HUES64 (cell line): ENCODE measurements around the gene NCBP2. TPM values are rescaled to one million over a fixed set of nuclear protein-coding genes. Genes with fewer than 3 reads are reported as not detected.

Experiments
- H3K27ac ChIP-seq: 2 replicates; pipeline ENCODE4 v1.7.0; 2013; ENCODE audit warnings: low read depth, low read length, inconsistent platforms
- H3K27me3 ChIP-seq: 2 replicates; pipeline ENCODE4 v1.6.1; 2013; ENCODE audit warnings: mild to moderate bottlenecking, low read length; ENCODE audit not compliant: insufficient read depth
- H3K36me3 ChIP-seq: 2 replicates; pipeline ENCODE4 v1.6.1; 2013; ENCODE audit warnings: mild to moderate bottlenecking, low read length; ENCODE audit not compliant: insufficient read depth
- H3K4me1 ChIP-seq: 2 replicates; pipeline ENCODE4 v1.6.1; 2013; ENCODE audit warnings: mild to moderate bottlenecking, low read length, moderate library complexity; ENCODE audit not compliant: insufficient read depth
- H3K4me3 ChIP-seq: 2 replicates; pipeline ENCODE4 v1.5.1; 2013; ENCODE audit warnings: mild to moderate bottlenecking, low read length, moderate library complexity
- H3K9ac ChIP-seq: 2 replicates; pipeline ENCODE4 v1.6.1; 2013; ENCODE audit warnings: mild to moderate bottlenecking, low read depth, low read length
- H3K9me3 ChIP-seq: 2 replicates; pipeline ENCODE4 v1.6.1; 2013; ENCODE audit warnings: low read depth, low read length; ENCODE audit not compliant: insufficient read depth
- WGBS: fragments of 150-250, 120-280 bp; methylation state at CpG from one replicate; pipeline ENCODE4 v1.1.7; 2013; ENCODE audit warnings: missing lambda C conversion rate; 5-methylcytosine and 5-hydroxymethylcytosine counted together
- polyA plus RNA-seq, 2 experiments: library from polyadenylated mRNA; stranded (reverse); fragments of 50-300 nt; gene quantifications; one replicate each; pipeline ENCODE4 v1.2.3, GENCODE V29; 2013

The NCBP2 gene
- 76.7 TPM for polyA plus RNA-seq (2013, experiment 1 of 2)
- polyA plus RNA-seq (2013, experiment 2 of 2) = 85.1 TPM

GRCh38 chr3:196942226-196942914, at the start of gene NCBP2:
NCBP2 (minus strand) TSS chr3:196942528; CDS start chr3:196942503, 25 bp downstream.
- Histone ChIP-seq H3K27ac (peak within 1 kb of the TSS; percentile 99), H3K9ac (peak within 1 kb of the TSS; percentile 95), H3K4me1 (peaks cover 10% of the 10 kb centered on the region; the same call in 1 of the 2 replicates), H3K36me3 (peaks cover 33% of the 10 kb centered on the region), H3K4me3 (peak within 1 kb of the TSS; percentile 95), H3K27me3 (no peaks in the 10 kb centered on the region), H3K9me3 (no peaks in the 10 kb centered on the region)
- WGBS = under 1% methylated on average over 77 of the region's 77 CpGs

DNA sequence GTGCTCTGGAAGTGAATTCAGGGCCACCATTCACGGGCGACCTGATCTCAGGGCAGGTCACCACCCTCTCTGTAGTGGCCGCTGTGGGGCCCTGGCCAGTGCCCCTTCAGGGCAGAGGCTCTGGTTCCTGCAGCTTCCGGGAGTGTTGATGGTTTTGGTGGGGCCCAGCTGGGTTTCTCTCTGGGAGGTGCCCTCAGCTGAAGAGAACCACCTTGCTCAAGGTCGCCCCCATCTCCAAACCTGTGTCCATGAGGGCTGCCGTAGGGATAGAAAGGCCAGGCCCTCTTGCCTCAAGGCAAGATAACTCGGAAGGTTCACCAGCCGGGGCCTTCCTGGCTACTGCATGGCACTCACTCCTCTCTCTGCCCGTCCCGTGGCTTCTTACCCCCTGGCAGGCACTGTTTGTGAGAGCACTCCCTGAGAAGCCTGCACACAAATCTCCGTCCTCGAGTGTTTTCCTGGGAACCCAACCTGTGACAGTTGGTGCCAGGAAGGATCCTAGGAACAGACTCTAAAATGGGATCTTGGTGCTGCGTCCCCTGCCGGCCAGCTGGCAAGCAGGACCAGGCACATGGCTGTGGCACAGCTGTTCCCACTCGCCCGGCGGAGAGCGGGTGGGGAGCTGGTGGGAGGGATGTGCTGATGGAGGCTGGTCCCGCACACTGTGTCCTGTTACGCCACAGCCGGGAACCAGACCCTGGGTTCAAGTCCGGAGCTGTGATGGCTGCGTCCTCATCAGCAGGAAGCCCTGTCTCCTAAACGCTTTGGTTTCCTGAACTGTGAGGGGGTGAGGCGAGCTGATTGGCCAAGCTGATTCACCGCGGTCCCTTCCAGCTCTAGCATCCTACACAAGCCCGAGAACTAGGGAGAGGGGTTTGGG, 49.5 kb upstream of the NCBP2 start:
- H3K36me3 ChIP-seq = no peaks in the 10 kb centered on the region
- no peaks in the 10 kb centered on the region for H3K27me3 ChIP-seq
- H3K27ac ChIP-seq = no peak overlapping the region
- no peaks in the 10 kb centered on the region for H3K4me1 ChIP-seq
- H3K9me3 ChIP-seq = no peaks in the 10 kb centered on the region
- no peak overlapping the region for H3K4me3 ChIP-seq
- WGBS = 87% methylated on average over 28 of the region's 28 CpGs
- no peak overlapping the region for H3K9ac ChIP-seq

GRCh38 chr3:196990601-196991007, 48.3 kb upstream of the NCBP2 start:
- Histone ChIP-seq H3K4me3 (no peak overlapping the region), H3K27ac (no peak overlapping the region), H3K9me3 (no peaks in the 10 kb centered on the region), H3K36me3 (no peaks in the 10 kb centered on the region), H3K27me3 (no peaks in the 10 kb centered on the region), H3K4me1 (no peaks in the 10 kb centered on the region), H3K9ac (no peak overlapping the region)
- WGBS = 97% methylated on average over 10 of the region's 10 CpGs

DNA sequence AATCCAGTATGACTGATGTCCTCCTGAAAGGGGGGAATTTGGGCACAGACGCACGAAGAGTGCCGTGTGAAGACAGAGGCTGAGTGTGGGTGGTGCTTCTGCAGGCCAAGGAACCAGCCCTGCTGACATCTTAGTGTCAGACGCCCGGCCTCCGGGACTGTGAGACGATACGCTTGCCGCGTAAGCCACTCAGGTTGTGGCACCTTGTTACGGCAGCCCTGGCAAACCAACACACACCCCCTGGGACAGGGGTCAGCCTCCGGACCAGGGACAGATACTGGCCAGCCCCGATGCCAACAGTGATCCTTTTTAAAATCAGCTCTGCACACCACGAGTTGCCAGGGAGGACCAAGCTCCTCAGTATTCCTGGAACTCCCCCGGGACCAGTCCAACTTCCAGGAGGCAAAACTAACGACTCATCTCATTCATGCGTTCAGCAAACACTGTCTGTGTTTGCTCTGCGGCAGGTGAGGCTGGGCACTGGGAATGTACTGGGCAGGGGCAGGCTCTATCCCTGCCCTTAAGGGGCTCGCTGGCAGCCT, 47.5 kb upstream of the NCBP2 start:
- H3K4me1 ChIP-seq = no peaks in the 10 kb centered on the region
- no peak overlapping the region for H3K4me3 ChIP-seq
- no peaks in the 10 kb centered on the region for H3K9me3 ChIP-seq
- H3K27me3 ChIP-seq = no peaks in the 10 kb centered on the region
- no peak overlapping the region for H3K9ac ChIP-seq
- no peaks in the 10 kb centered on the region for H3K36me3 ChIP-seq
- no peak overlapping the region for H3K27ac ChIP-seq
- WGBS = 94% methylated on average over 19 of the region's 19 CpGs

DNA sequence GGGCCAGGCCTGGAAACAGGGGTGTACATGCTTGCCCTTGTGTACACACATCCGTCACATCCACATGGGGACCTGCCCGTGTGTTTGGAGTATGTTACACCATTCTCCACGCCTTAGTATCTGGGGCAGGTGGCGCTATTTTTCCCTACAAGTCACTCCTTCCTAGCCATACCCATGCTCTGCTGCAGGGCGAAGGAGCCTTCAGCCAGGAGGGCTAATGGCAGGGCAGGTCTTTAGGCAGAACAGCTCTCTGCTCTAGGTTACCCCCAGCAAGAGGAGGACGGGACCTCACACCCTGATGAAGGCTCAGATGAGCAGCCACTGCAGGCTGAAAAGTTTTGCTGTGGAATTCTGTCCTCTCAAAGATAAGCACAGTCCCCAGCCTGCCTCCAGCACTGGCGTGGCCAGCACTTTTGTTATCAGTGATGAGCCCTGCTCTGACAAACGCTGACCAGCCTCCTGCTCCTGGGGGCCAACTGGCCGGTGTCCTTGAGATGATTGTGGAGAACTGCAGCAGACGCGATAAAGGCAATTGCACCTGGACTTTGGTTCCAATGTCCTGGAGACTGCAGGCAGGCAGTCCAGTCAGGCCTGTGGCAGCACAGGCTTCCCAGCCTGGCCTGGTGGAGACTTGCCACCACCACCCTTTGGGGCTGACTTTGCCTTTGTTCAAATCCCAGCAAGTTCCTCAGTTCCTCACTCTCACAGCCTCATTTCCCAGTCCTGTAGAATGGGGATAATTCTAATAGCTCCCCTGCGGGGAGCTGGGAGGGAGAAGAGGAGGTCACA, 46.1 kb upstream of the NCBP2 start:
- Histone ChIP-seq H3K9me3 (0 out of 2 replicates have a peak, but pooled peaks cover under 1% of the 10 kb centered on the region), H3K4me3 (no peak overlapping the region), H3K36me3 (no peaks in the 10 kb centered on the region), H3K4me1 (no peaks in the 10 kb centered on the region), H3K27ac (no peak overlapping the region), H3K27me3 (no peaks in the 10 kb centered on the region), H3K9ac (no peak overlapping the region)
- WGBS = 77% methylated on average over 12 of the region's 12 CpGs

GRCh38 chr3:196987022-196987421, 44.7 kb upstream of the NCBP2 start:
- Histone ChIP-seq H3K27ac (no peak overlapping the region), H3K9ac (no peak overlapping the region), H3K36me3 (no peaks in the 10 kb centered on the region), H3K4me1 (no peaks in the 10 kb centered on the region), H3K4me3 (no peak overlapping the region), H3K27me3 (no peaks in the 10 kb centered on the region), H3K9me3 (peaks cover 6% of the 10 kb centered on the region; the same call in 1 of the 2 replicates)
- 92% methylated on average over 10 of the region's 10 CpGs for WGBS

DNA sequence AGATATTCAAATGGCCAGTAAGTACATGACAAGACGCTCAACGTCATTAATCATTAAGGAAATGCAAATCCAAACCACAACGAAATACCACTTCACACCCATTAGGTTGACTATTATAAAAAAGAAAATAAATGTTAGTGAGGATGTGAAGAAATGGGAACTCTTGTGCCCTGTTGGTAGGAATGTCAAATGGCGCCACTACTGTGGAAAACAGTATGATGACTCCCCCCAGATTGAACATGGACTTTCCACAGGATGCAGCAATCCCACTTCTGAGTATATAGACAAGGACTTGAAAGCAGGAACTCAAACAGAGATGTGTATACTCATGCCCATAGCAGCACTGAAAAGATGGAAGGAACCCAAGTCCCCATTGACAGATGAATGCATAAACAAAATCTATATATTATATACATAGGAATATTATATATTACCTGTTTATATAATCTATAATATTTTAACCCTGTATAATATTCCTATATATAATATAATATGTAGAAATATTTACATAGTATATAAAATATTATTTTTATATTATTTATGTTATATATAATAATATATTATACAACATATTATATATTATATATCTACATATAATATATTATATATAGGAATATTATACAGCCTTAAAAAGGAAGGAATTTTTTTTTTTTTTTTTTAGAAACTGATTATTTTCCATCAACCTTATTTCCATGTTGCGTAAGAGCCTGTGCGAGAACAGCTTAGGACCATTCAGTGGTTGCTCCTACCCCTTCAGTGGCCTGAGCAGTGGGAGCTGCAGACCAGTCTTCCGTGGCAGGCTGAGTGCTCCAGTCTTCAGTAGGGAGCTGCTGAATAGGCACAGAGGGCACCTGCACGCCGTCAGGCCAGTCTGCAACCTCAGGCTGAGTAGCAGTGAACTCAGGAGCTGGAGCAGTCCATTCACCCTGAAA, 43.9 kb upstream of the NCBP2 start:
- Histone ChIP-seq H3K4me3 (no peak overlapping the region), H3K9me3 (peaks cover 6% of the 10 kb centered on the region; the same call in 1 of the 2 replicates), H3K27ac (no peak overlapping the region), H3K4me1 (no peaks in the 10 kb centered on the region), H3K9ac (no peak overlapping the region), H3K36me3 (no peaks in the 10 kb centered on the region), H3K27me3 (no peaks in the 10 kb centered on the region)
- 91% methylated on average over 8 of the region's 9 CpGs for WGBS

DNA sequence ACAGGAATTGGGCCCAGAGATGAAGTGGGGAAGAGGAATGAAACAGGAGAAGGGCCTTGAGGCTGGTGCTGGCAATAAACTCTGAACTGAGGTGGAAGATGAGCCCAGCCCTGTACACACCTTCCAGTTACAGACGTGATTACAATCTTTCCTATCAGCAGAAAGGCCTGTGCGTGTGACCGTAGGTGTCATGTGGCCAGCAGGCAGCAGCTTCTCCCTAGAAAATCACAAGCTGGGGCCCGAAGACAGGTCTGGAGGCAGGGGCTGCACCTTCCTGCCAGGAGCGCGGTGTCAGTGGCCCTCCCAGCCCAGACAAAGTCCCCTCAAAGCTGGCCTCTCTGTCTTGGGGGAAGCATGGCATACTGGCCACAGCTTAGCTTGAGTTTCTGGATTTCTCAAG, 43.0 kb upstream of the NCBP2 start:
- Histone ChIP-seq H3K27me3 (no peaks in the 10 kb centered on the region), H3K9ac (no peak overlapping the region), H3K4me1 (no peaks in the 10 kb centered on the region), H3K4me3 (no peak overlapping the region), H3K9me3 (peaks cover 6% of the 10 kb centered on the region; the same call in 1 of the 2 replicates), H3K27ac (no peak overlapping the region), H3K36me3 (no peaks in the 10 kb centered on the region)
- 90% methylated on average over 6 of the region's 6 CpGs for WGBS

- Histone ChIP-seq H3K9me3 (peaks cover 6% of the 10 kb centered on the region; the same call in 1 of the 2 replicates), H3K9ac (no peak overlapping the region), H3K4me1 (no peaks in the 10 kb centered on the region), H3K4me3 (no peak overlapping the region), H3K27ac (no peak overlapping the region), H3K27me3 (no peaks in the 10 kb centered on the region), H3K36me3 (no peaks in the 10 kb centered on the region)
- 91% methylated on average over 1 of the region's 1 CpG for WGBS
These were observed 40.9 kb upstream of the NCBP2 start for GRCh38 chr3:196983186-196983585.

DNA sequence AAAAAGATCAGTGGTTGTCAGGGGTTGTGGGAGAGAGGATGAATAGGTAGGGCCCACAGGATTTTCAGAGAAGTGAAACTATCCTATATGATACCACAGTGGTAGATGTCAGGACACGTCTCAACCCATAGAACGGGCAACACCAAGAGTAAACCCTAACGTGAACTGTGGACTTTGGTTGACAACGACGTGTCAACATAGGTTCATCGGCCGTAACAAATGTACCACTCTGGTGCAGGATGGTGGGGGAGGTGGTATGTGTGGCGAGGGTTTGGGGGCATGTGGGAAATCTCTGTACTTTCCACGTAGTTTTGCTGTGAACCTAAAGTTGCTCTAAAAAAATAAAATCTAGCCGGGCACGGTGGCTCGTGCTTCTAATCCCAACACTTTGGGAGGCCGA, 39.3 kb upstream of the NCBP2 start:
- Histone ChIP-seq H3K27ac (no peak overlapping the region), H3K9ac (no peak overlapping the region), H3K27me3 (no peaks in the 10 kb centered on the region), H3K4me1 (no peaks in the 10 kb centered on the region), H3K36me3 (no peaks in the 10 kb centered on the region), H3K4me3 (no peak overlapping the region), H3K9me3 (peaks cover 6% of the 10 kb centered on the region; the same call in 1 of the 2 replicates)
- 95% methylated on average over 13 of the region's 13 CpGs for WGBS
